ENCODE data around the gene RHBDD1.
A peak's percentile ranks its signal among the peaks of the same experiment; 100 is the strongest.

Gene RHBDD1

DNA sequence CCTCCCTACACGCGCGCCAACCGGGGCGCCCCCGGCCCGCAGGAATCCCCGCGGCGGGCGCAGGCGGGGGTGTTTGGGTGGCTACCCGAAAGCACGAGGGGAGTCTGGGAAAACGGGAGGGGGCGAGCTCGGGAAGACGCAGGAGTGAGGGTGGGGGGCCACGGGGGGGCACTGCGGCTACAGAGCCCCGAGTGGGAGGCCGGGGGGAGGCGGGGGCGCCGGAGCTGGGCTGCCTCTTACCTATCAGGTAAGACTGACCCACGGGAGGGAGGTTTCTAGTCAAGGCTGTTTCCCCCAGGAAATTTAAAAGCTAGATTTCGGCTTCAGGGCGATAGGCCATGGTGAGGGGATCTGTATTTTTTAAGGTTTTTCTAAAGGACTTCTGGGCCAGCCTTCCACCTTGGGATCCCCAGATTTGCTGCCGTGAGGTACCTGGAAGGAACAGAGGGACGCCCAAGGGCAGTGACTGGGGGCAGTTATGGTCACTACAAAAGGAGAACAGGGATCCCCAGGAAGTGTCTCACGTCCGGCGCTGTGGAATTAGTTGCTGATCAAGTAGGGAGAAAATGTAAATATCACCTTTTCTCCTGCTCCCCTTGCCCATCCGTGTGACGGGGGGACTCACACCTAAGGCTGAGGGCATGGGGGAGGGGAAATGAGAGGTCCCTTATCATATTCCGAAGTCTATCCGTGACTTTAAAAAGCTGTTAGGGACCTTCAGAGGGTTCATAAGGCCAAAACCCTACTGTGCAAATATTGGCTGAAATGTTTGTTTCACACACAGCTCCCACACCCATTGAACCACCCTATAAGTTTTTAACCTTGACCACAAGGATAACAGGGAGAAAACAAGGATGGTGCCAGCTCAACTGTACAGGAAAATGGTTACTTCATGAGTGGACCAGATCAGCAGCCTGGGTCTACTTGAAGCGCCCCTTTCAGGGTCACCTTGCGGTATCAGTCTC lies 35.6 kb upstream of the RHBDD1 start:
- Histone ChIP-seq H3K4me3 (ENCODE audit: low read length) (peak overlapping the region; percentile 93; the same call in 1 of the 2 replicates), H3K4me1 (ENCODE audit: control insufficient read depth, insufficient read depth, low read length) (peaks cover 7% of the 10 kb centered on the region), H3K36me3 (ENCODE audit: control insufficient read depth, insufficient read depth, low read length) (peaks cover 8% of the 10 kb centered on the region), H3K9me3 (ENCODE audit: control insufficient read depth, insufficient read depth, low read length) (no peaks in the 10 kb centered on the region), H3K27me3 (ENCODE audit: control insufficient read depth, insufficient read depth, low read length) (no peaks in the 10 kb centered on the region), H3K27ac (ENCODE audit: low read length) (no peak overlapping the region)
- no peak for DNase-seq (ENCODE audit: low read depth, low spot score)
- no CpG with 5 or more reads among the region's 39 CpGs for WGBS (ENCODE audit: insufficient coverage, insufficient read length)

DNA sequence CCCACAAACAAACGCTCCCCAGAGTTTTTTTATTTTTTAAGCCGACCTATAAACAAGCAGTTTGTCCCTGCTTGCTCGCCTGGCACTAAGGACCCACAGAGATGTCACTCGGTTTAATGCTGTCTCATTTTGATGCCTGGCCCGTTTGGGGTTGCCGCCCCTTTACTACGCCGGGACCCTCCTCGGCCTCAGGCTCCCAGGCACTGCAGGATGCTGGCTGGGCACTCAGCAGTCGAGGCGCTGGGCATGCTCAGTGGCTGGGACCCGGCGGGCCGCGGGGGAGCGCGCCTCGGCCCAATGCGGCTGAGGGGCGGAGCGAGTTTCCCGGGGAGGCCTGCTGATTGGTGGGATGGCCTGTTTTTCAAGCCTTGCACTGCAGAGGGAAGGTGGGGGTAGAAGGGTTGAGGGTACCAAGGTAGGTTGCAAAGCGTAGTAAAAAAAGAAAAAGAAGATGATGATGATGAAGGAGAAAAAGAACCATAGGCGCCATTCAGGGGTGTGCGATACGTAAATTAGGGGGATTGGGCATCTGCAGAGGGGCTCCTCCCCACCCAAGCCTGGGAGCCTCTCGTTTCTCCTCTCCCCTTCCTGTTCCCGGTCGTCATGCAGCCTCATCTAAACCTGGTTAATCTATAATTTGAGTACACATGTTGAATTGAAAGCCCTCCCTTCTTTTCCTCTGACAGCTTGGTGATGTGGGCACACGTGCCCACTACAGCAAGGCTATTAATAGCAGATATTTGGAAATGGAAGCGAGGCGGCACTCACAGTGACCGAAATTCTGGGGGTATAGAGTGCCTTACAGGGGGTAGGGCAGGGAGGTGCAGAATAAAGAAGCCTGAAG lies 34.7 kb upstream of the RHBDD1 start:
- Histone ChIP-seq H3K27me3 (ENCODE audit: control insufficient read depth, insufficient read depth, low read length) (no peaks in the 10 kb centered on the region), H3K4me1 (ENCODE audit: control insufficient read depth, insufficient read depth, low read length) (peaks cover 4% of the 10 kb centered on the region), H3K4me3 (ENCODE audit: low read length) (peak overlapping the region; percentile 57; the same call in 1 of the 2 replicates), H3K27ac (ENCODE audit: low read length) (no peak overlapping the region), H3K36me3 (ENCODE audit: control insufficient read depth, insufficient read depth, low read length) (peaks cover 8% of the 10 kb centered on the region), H3K9me3 (ENCODE audit: control insufficient read depth, insufficient read depth, low read length) (no peaks in the 10 kb centered on the region)
- no peak for DNase-seq (ENCODE audit: low read depth, low spot score)
- WGBS (ENCODE audit: insufficient coverage, insufficient read length): no CpG with 5 or more reads among the region's 33 CpGs

DNA sequence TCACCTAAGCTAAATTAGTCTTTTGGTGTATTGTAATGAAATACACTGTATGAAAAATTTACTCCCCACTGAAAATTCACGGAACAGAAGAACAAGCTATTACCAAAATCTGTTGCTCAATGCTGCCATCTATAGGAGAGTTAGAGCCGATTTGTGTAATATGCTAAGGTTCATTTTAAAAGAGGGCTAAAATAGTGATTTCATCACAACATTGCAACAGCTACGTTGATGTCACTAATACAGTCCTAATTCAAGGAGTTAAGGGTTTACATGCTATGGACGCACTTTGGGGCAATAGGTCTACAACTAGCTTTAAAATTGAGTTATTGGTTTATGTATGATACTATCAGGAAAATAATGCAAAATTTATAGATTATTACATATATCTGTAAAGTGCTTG lies 33.3 kb upstream of the RHBDD1 start:
- no peak overlapping the region for H3K4me3 ChIP-seq (ENCODE audit: low read length)
- no peaks in the 10 kb centered on the region for H3K27me3 ChIP-seq (ENCODE audit: control insufficient read depth, insufficient read depth, low read length)
- H3K9me3 ChIP-seq (ENCODE audit: control insufficient read depth, insufficient read depth, low read length): no peaks in the 10 kb centered on the region
- no peak overlapping the region for H3K27ac ChIP-seq (ENCODE audit: low read length)
- no peak for DNase-seq (ENCODE audit: low read depth, low spot score)
- WGBS (ENCODE audit: insufficient coverage, insufficient read length): no CpG with 5 or more reads among the region's 4 CpGs
- H3K4me1 ChIP-seq (ENCODE audit: control insufficient read depth, insufficient read depth, low read length): peaks cover 4% of the 10 kb centered on the region
- no peaks in the 10 kb centered on the region for H3K36me3 ChIP-seq (ENCODE audit: control insufficient read depth, insufficient read depth, low read length)

DNA sequence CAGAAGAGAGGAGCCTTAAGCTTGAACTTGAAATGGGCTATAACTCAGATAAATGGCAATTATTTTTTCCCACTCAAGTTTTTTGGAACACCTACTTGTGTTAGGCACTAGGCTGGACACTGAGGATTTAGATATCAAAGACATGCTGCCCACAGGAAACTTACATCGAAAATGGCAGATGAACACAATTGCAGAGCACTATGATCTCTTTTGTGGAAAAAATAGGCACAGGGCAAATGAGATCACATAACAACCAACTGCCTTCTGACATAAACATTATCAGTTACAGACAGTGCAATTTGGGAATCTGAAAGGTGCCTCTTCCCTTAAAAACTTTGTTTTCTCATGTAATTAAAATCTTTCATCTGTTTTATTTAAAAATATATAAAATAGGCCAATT lies 32.4 kb upstream of the RHBDD1 start:
- WGBS (ENCODE audit: insufficient coverage, insufficient read length): no CpG with 5 or more reads among the region's 1 CpG
- H3K36me3 ChIP-seq (ENCODE audit: control insufficient read depth, insufficient read depth, low read length): no peaks in the 10 kb centered on the region
- no peaks in the 10 kb centered on the region for H3K27me3 ChIP-seq (ENCODE audit: control insufficient read depth, insufficient read depth, low read length)
- H3K4me1 ChIP-seq (ENCODE audit: control insufficient read depth, insufficient read depth, low read length): peaks cover 2% of the 10 kb centered on the region; the same call in 1 of the 2 replicates
- H3K4me3 ChIP-seq (ENCODE audit: low read length): no peak overlapping the region
- no peak overlapping the region for H3K27ac ChIP-seq (ENCODE audit: low read length)
- no peaks in the 10 kb centered on the region for H3K9me3 ChIP-seq (ENCODE audit: control insufficient read depth, insufficient read depth, low read length)
- DNase-seq (ENCODE audit: low read depth, low spot score): no peak

DNA sequence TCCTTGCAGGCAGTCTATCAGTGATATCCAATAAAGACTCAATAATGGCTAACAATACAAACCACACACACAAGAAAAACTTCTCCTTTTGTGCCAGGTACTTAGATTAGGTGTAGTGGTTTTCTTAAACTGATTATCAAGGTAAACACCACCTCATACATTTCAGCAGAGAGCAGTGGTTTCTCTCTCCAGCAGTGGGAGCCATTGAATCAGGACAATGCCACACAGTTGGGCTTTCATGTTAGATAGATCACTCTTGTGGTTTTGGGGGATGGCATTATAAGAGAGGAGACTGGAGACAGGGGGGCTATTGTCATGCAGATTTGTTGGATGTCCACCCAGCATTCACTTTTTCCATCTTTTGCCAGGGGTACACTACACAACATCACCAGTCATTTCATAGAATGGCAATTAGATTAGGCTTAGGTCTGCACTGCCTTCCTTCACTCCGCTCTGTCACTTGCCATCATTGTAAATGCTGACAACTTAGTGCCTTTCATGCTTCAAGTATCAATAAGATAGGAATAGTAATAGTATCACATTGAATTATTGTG lies 22.6 kb upstream of the RHBDD1 start:
- H3K27ac ChIP-seq (ENCODE audit: low read length): no peak overlapping the region
- no peak for DNase-seq (ENCODE audit: low read depth, low spot score)

DNA sequence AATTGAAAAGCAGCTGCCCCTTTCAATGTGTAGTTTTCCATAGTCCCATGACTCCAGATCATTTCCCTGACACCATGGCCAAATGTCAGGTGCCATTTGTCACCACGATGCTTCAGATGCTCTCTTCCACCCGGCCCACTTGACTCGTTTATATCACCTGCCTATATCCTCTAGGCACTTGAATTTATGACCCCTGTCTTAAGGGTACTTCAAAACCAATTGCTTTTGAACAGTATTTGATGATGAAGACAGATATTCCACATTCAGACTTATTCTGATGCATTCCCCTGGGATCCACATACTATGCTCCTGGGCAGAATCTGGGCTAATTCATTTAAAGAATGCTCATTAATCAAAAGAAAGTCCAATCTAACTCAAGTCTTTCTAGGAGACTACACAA lies 16.9 kb upstream of the RHBDD1 start:
- WGBS (ENCODE audit: insufficient coverage, insufficient read length): no CpG with 5 or more reads among the region's 3 CpGs
- no peak for DNase-seq (ENCODE audit: low read depth, low spot score)
- Histone ChIP-seq H3K27me3 (ENCODE audit: control insufficient read depth, insufficient read depth, low read length) (no peaks in the 10 kb centered on the region), H3K36me3 (ENCODE audit: control insufficient read depth, insufficient read depth, low read length) (no peaks in the 10 kb centered on the region), H3K4me3 (ENCODE audit: low read length) (no peak overlapping the region), H3K9me3 (ENCODE audit: control insufficient read depth, insufficient read depth, low read length) (no peaks in the 10 kb centered on the region), H3K4me1 (ENCODE audit: control insufficient read depth, insufficient read depth, low read length) (no peaks in the 10 kb centered on the region), H3K27ac (ENCODE audit: low read length) (no peak overlapping the region)

More for the DNA sequence above, 22.6 kb upstream of the RHBDD1 start:
- no peaks in the 10 kb centered on the region for H3K9me3 ChIP-seq (ENCODE audit: control insufficient read depth, insufficient read depth, low read length)
- WGBS (ENCODE audit: insufficient coverage, insufficient read length): no CpG with 5 or more reads among the region's 1 CpG
- no peaks in the 10 kb centered on the region for H3K27me3 ChIP-seq (ENCODE audit: control insufficient read depth, insufficient read depth, low read length)
- no peaks in the 10 kb centered on the region for H3K36me3 ChIP-seq (ENCODE audit: control insufficient read depth, insufficient read depth, low read length)
- H3K4me1 ChIP-seq (ENCODE audit: control insufficient read depth, insufficient read depth, low read length): no peaks in the 10 kb centered on the region
- H3K4me3 ChIP-seq (ENCODE audit: low read length): no peak overlapping the region

DNA sequence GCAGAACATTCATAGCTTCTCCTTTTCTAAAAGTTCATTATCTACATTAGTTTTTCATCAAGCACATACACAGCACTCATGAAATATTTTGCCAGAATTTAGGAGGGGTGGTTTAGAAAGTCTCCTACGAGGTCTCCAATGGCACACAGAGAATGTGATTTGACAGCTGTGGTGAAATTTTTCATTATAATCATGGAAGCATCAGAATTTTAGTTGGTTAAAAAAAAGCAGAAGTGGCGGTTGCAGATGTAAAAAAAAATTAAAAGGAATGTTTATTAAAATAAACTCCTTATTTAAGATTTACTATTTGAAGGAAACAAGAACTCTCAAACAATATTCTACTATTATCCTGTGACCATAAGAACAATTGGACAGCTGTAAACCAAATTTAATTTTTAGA lies 10.8 kb upstream of the RHBDD1 start:
- no CpG with 5 or more reads among the region's 2 CpGs for whole genome bisulfite sequencing (ENCODE audit: insufficient coverage, insufficient read length)
- Histone ChIP-seq H3K36me3 (ENCODE audit: control insufficient read depth, insufficient read depth, low read length) (no peaks in the 10 kb centered on the region), H3K4me3 (ENCODE audit: low read length) (no peak overlapping the region), H3K27me3 (ENCODE audit: control insufficient read depth, insufficient read depth, low read length) (no peaks in the 10 kb centered on the region), H3K9me3 (ENCODE audit: control insufficient read depth, insufficient read depth, low read length) (no peaks in the 10 kb centered on the region), H3K27ac (ENCODE audit: low read length) (no peak overlapping the region), H3K4me1 (ENCODE audit: control insufficient read depth, insufficient read depth, low read length) (no peaks in the 10 kb centered on the region)
- no peak for DNase-seq (ENCODE audit: low read depth, low spot score)

DNA sequence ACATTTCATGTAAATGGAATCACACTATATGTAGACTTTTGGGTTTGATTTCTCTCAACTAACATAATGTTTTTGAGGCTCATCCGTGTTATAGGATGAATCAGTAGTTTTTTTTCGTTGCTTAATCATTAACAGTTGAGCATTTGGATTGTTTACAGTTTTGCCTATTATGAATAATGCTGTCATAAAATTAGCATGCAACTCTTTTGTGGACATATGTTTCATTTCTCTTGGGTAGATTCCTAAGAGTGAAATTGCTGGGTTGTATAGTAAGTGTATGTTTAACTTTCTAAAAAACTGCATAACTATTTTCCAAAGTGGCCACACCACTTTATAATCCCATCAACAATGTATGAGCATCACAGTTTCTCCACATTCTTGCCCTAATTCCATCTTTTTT lies 7.7 kb upstream of the RHBDD1 start:
- no peaks in the 10 kb centered on the region for H3K4me1 ChIP-seq (ENCODE audit: control insufficient read depth, insufficient read depth, low read length)
- DNase-seq (ENCODE audit: low read depth, low spot score): no peak
- WGBS (ENCODE audit: insufficient coverage, insufficient read length): no CpG with 5 or more reads among the region's 2 CpGs

DNA sequence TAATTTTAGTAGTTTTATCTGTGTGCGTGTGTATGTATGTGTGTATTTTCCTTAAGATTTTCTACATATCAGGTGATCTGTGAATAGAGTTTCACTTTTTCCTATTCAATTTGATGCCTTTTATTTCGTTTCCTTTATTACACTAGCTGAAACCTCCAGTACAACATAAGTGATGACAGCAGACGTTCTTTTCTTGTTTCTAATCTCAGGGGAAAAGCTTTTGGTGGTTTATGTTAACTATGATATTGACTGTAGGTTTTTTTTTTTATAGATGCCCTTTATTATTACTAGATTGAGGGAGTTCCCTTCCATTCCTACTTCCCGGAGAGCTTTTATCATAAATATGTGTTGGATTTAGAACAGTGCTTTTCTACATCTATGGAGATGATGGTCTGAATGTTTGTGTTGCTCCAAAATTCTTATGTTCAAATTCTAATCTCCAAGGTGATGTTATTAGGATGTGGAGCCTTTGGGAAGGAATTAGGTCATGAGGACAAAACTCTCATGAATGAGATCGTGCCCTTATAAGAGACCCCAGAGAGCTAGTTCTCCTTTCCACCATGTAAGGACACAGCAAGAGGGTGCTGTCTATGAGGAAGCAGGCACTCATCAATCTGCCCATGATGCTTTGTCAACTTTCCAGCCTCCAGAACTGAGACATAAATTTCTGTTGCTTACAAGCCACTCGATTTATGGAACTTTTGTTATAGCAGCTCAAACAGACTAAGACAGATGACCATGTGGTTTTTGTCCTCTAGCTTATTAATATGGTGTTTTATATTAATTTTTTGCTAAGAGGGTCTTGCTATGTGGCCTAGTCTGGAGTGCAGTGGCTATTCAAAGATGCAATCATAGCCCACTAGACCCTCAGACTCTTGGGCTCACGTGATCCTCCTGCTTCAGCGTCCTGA lies 5.9 kb upstream of the RHBDD1 start:
- DNase-seq (ENCODE audit: low read depth, low spot score): no peak
- no peaks in the 10 kb centered on the region for H3K4me1 ChIP-seq (ENCODE audit: control insufficient read depth, insufficient read depth, low read length)
- no peaks in the 10 kb centered on the region for H3K36me3 ChIP-seq (ENCODE audit: control insufficient read depth, insufficient read depth, low read length)
- no peaks in the 10 kb centered on the region for H3K27me3 ChIP-seq (ENCODE audit: control insufficient read depth, insufficient read depth, low read length)
- no CpG with 5 or more reads among the region's 8 CpGs for WGBS (ENCODE audit: insufficient coverage, insufficient read length)
- no peaks in the 10 kb centered on the region for H3K9me3 ChIP-seq (ENCODE audit: control insufficient read depth, insufficient read depth, low read length)
- H3K27ac ChIP-seq (ENCODE audit: low read length): no peak overlapping the region
- no peak overlapping the region for H3K4me3 ChIP-seq (ENCODE audit: low read length)

More for the DNA sequence above, 7.7 kb upstream of the RHBDD1 start:
- no peaks in the 10 kb centered on the region for H3K27me3 ChIP-seq (ENCODE audit: control insufficient read depth, insufficient read depth, low read length)
- H3K36me3 ChIP-seq (ENCODE audit: control insufficient read depth, insufficient read depth, low read length): no peaks in the 10 kb centered on the region
- no peaks in the 10 kb centered on the region for H3K9me3 ChIP-seq (ENCODE audit: control insufficient read depth, insufficient read depth, low read length)
- H3K4me3 ChIP-seq (ENCODE audit: low read length): no peak overlapping the region
- no peak overlapping the region for H3K27ac ChIP-seq (ENCODE audit: low read length)

Data from iPS DF 6.9 (cell line).